Hematopoietic multipotent progenitor cell (in vitro differentiated cells): ENCODE results near the gene HSPA12B. TPM values are rescaled to one million over a fixed set of nuclear protein-coding genes. Genes with fewer than 3 reads are reported as not detected.

Experiments used
- DNase-seq, 3 donors: peaks; one replicate each; pipeline ENCODE4 v3.0.0-alpha.2; 2011 to 2015; ENCODE audit warnings: low read depth in 2 of 3, low spot score in 2 of 3
- total RNA-seq: library from RNA; depleted of rRNA; stranded (reverse); fragments of >200 nt; gene quantifications from one replicate; pipeline ENCODE4 v1.2.3, GENCODE V29; 2012

HSPA12B gene
- total RNA-seq, 1 donor, result under 0.01 TPM

GRCh38 chr20:3747471-3747870 is 15.0 kb downstream of the HSPA12B start:
- no peak for DNase-seq

GRCh38 chr20:3748073-3748472 is 15.6 kb downstream of the HSPA12B start:
- no peak for DNase-seq

GRCh38 chr20:3749087-3749688 is 16.7 kb downstream of the HSPA12B start:
- DNase-seq, result no peak

GRCh38 chr20:3749689-3750531 is 17.4 kb downstream of the HSPA12B start:
- DNase-seq, result peak in 2 of 3 donors; percentile 43 to 62

- no peak for DNase-seq
These were observed 18.8 kb downstream of the HSPA12B start for GRCh38 chr20:3751305-3751674.

GRCh38 chr20:3751675-3752385 is 19.3 kb downstream of the HSPA12B start:
- peak in 2 of 3 donors; percentile 57 to 73 for DNase-seq

- no peak for DNase-seq
These were observed 19.9 kb downstream of the HSPA12B start for GRCh38 chr20:3752386-3752759.

- peak in 2 of 3 donors; percentile 67 to 79 for DNase-seq
These were observed 20.6 kb downstream of the HSPA12B start for GRCh38 chr20:3753098-3753497.

- DNase-seq, result no peak
These were observed 21.2 kb downstream of the HSPA12B start for GRCh38 chr20:3753501-3754275.

GRCh38 chr20:3754276-3754630 is 21.8 kb downstream of the HSPA12B start:
- no peak for DNase-seq

GRCh38 chr20:3755269-3755668 is 22.8 kb downstream of the HSPA12B start:
- DNase-seq, result no peak

GRCh38 chr20:3755814-3756480 is 23.5 kb downstream of the HSPA12B start:
- DNase-seq, result no peak

- no peak for DNase-seq
These were observed 24.8 kb downstream of the HSPA12B start for GRCh38 chr20:3757268-3757667.

GRCh38 chr20:3758566-3758965 is 26.1 kb downstream of the HSPA12B start:
- no peak for DNase-seq

GRCh38 chr20:3759316-3759823 is 26.9 kb downstream of the HSPA12B start:
- DNase-seq, result no peak

- DNase-seq, result no peak
These were observed 27.4 kb downstream of the HSPA12B start for GRCh38 chr20:3759884-3760283.

GRCh38 chr20:3760655-3761348 is 28.3 kb downstream of the HSPA12B start:
- peak in 1 of 3 donors; percentile 76 for DNase-seq

GRCh38 chr20:3763671-3764601 is 31.5 kb downstream of the HSPA12B start:
- DNase-seq, result no peak

GRCh38 chr20:3764659-3765058 is 32.2 kb downstream of the HSPA12B start:
- DNase-seq, result no peak
